K562 (cell line): ENCODE data around the gene KLKB1. TPM values are rescaled to one million over a fixed set of nuclear protein-coding genes. Genes with fewer than 3 reads are reported as not detected.

Experiments
- ATAC-seq: fragments of 200-7000 bp; cut with Tn5 transposase; 3 replicates; pipeline ENCODE4 v1.9.1; 2020; ENCODE audit warnings: moderate library complexity
- BruUV-seq: library from RNA; stranded (reverse); fragments of 400-500 nt; replicated peaks from 2 replicates; lab custom pipeline; 2021; lab: Mats Ljungman, UMichigan
- CTCF ChIA-PET: fragments of 300-600 bp; formaldehyde crosslinking; extraction: SDS; loops from one replicate; lab custom pipeline; 2021; ENCODE audit warnings: low intra/inter-chr PET ratio; lab: Yijun Ruan, JAX
- POLR2A ChIA-PET: fragments of 300-600, 350-650 bp; sonication (Branson Sonifier 250); formaldehyde crosslinking; extraction: SDS; loops from one replicate; lab custom pipeline; 2021; ENCODE audit warnings: antibody characterized with exemption, inconsistent platforms; lab: Yijun Ruan, JAX
- DNase-seq, 4 experiments: peaks; one replicate each; pipeline versions ENCODE4 v3.0.0 to v3.0.0-alpha.2; 2011 to 2018; ENCODE audit warnings: low spot score in 3 of 4, mixed read lengths in 3 of 4; ENCODE audit errors: extremely low read depth in 1 of 4
- FAIRE-seq: peaks from 2 replicates; lab custom pipeline; 2011; peaks lifted over from hg19 to GRCh38; lab: Jason Lieb, UNC
- H2AFZ ChIP-seq: 2 replicates; pipeline ENCODE4 v1.6.0; 2011; ENCODE audit warnings: low read depth, low read length, control low read depth, inconsistent platforms
- H3K27ac ChIP-seq: fragments of 200-600 bp; 3 replicates; pipeline ENCODE4 v1.8.0; 2011; ENCODE audit warnings: low read depth, mild to moderate bottlenecking, control low read depth, inconsistent platforms, low read length, moderate library complexity, mixed read lengths; ENCODE audit errors: extremely low read depth
- H3K27me3 ChIP-seq, 2 experiments: fragments of 300-600 bp in 1 of 2; 2 replicates in 1 of 2; 3 replicates in 1 of 2; pipeline versions ENCODE4 v1.6.0 to v1.8.0; 2011; ENCODE audit warnings: inconsistent platforms in 2 of 2, low read length in 2 of 2, mild to moderate bottlenecking in 1 of 2, mixed read lengths in 1 of 2, moderate library complexity in 1 of 2; ENCODE audit not compliant: control insufficient read depth in 2 of 2, insufficient read depth in 2 of 2
- H3K36me3 ChIP-seq: fragments of 300-600 bp; 3 replicates; pipeline ENCODE4 v1.8.0; 2011; ENCODE audit warnings: mild to moderate bottlenecking, low read length, inconsistent platforms; ENCODE audit not compliant: control insufficient read depth, insufficient read depth
- H3K4me1 ChIP-seq, 2 experiments: fragments of 200-600 bp in 1 of 2; replicated peaks in 1 of 2; 2 replicates in 1 of 2; 3 replicates in 1 of 2; pipeline versions ENCODE4 v1.5.1 to v1.8.0; 2011; ENCODE audit warnings: inconsistent platforms in 2 of 2, low read length in 2 of 2, mild to moderate bottlenecking in 1 of 2, mixed read lengths in 1 of 2, moderate library complexity in 1 of 2; ENCODE audit not compliant: control insufficient read depth in 2 of 2, insufficient read depth in 2 of 2
- H3K4me2 ChIP-seq: 2 replicates; pipeline ENCODE4 v1.6.1; 2011; ENCODE audit warnings: low read length, control low read depth, inconsistent platforms, mixed read lengths; ENCODE audit not compliant: insufficient read depth
- H3K4me3 ChIP-seq: fragments of 200-600 bp; sonication (generic), shearing (Covaris generic); 2 replicates; pipeline ENCODE4 v1.5.1; 2016; ENCODE audit warnings: control low read depth, inconsistent platforms
- H3K79me2 ChIP-seq: fragments of 200-600 bp; 3 replicates; pipeline ENCODE4 v1.8.0; 2011; ENCODE audit warnings: low read length, inconsistent platforms; ENCODE audit not compliant: control insufficient read depth, insufficient read depth
- H3K9ac ChIP-seq, 2 experiments: 2 replicates each; pipeline versions ENCODE4 v1.6.0 to v1.6.1; 2011; ENCODE audit warnings: low read depth in 2 of 2, low read length in 2 of 2, control low read depth in 1 of 2, inconsistent platforms in 1 of 2, mild to moderate bottlenecking in 1 of 2, mixed read lengths in 1 of 2; ENCODE audit not compliant: insufficient read depth in 1 of 2
- H3K9me1 ChIP-seq: one replicate; pipeline ENCODE4 v1.6.0; 2011; ENCODE audit warnings: inconsistent platforms, mild to moderate bottlenecking, low read length, moderate library complexity; ENCODE audit not compliant: control insufficient read depth, insufficient read depth
- H3K9me3 ChIP-seq: replicated peaks from 2 replicates; pipeline ENCODE4 v1.5.1; 2011; ENCODE audit warnings: low read depth, low read length, inconsistent platforms; ENCODE audit not compliant: control insufficient read depth, insufficient read depth
- H4K20me1 ChIP-seq: replicated peaks from 2 replicates; pipeline ENCODE4 v1.6.1; 2011; ENCODE audit warnings: low read length, inconsistent platforms, mixed read lengths; ENCODE audit not compliant: control insufficient read depth, insufficient read depth
- CBX5 ChIP-seq: IDR thresholded peaks from 2 replicates; pipeline ENCODE4 v1.6.1; 2014; ENCODE audit warnings: low read depth, borderline replicate concordance
- HNRNPUL1 ChIP-seq: fragments of 200-400 bp; formaldehyde crosslinking; IDR thresholded peaks from 2 replicates; pipeline ENCODE4 v1.6.1; 2017; ENCODE audit warnings: low read length
- RAD21 ChIP-seq, 2 experiments: fragments of 250-450 bp in 1 of 2; fragments of 450-650 bp in 1 of 2; sonication (Bioruptor Pico) in 1 of 2; formaldehyde crosslinking in 1 of 2; IDR thresholded peaks in 1 of 2; conservative IDR thresholded peaks in 1 of 2; 2 replicates each; pipeline versions ENCODE4 v1.4.0 to v1.8.0; 2020 to 2022; ENCODE audit warnings: mild to moderate bottlenecking in 2 of 2, moderate library complexity in 1 of 2
- RBM22 ChIP-seq: fragments of 200-400 bp; formaldehyde crosslinking; IDR thresholded peaks from 2 replicates; pipeline ENCODE4 v1.6.1; 2018; ENCODE audit warnings: low read length, low read depth; ENCODE audit not compliant: poor library complexity, severe bottlenecking
- WGBS: fragments of 100-300 bp; shearing (Covaris generic); methylation state at CpG from one replicate; pipeline ENCODE4 v1.1.6; 2016; ENCODE audit warnings: low coverage, mixed read lengths; ENCODE audit not compliant: insufficient coverage; ENCODE audit errors: missing lambda C conversion rate; 5-methylcytosine and 5-hydroxymethylcytosine counted together
- in situ Hi-C: fragments of 300-500 bp; cut with MboI; formaldehyde crosslinking; loops from 4 replicates; pipeline ENCODE4 v1.15.0; 2018; ENCODE audit warnings: inconsistent platforms, mixed read lengths
- intact Hi-C: fragments of 100-400 bp; cut with micrococcal nuclease; formaldehyde crosslinking; loops from 2 replicates; pipeline ENCODE4 v1.14.2; 2022
- polyA plus RNA-seq, 8 experiments: library from polyadenylated mRNA; depleted of rRNA in 4 of 8; stranded (reverse) in 5 of 8; unstranded in 3 of 8; fragments of >200 nt; fragmentation: Nextera tagmentation in 2 of 8; fragmentation: Illumina TruSeq in 1 of 8; extraction: Ambion mirVana in 2 of 8; extraction: Trizol in 1 of 8; gene quantifications; 2 replicates each; pipeline versions ENCODE4 v1.2.1 to v1.2.3, GENCODE V29; 2011 to 2014; ENCODE audit warnings: inconsistent platforms in 1 of 8, missing spikeins in 1 of 8
- total RNA-seq, 7 experiments: library from RNA; depleted of rRNA in 6 of 7; stranded (reverse); fragments of >200 nt in 6 of 7; fragmentation: Illumina TruSeq in 2 of 7; extraction: Trizol in 2 of 7; gene quantifications; 2 replicates each; pipeline versions ENCODE4 v1.2.1 to v1.2.3, GENCODE V29; 2011 to 2021; ENCODE audit warnings: low replicate concordance in 1 of 7
- TF ChIP-seq, protein P1 (sequence below): fragments of 450-650 bp; IDR thresholded peaks from 2 replicates; pipeline ENCODE4 v1.6.1; 2017; ENCODE audit warnings: antibody characterized with exemption
- TF ChIP-seq, protein P2 (sequence below): fragments of 250-450 bp; sonication (Bioruptor Pico); IDR thresholded peaks from 2 replicates; pipeline ENCODE4 v1.8.0; 2021; ENCODE audit warnings: mild to moderate bottlenecking, moderate library complexity

The KLKB1 gene
- total and polyA plus RNA-seq, 9 of the 15 experiments (the other 6 are each of a cell fraction or from before 2014, with no cell fraction given) = 0.27 TPM; not detected in 8

DNA sequence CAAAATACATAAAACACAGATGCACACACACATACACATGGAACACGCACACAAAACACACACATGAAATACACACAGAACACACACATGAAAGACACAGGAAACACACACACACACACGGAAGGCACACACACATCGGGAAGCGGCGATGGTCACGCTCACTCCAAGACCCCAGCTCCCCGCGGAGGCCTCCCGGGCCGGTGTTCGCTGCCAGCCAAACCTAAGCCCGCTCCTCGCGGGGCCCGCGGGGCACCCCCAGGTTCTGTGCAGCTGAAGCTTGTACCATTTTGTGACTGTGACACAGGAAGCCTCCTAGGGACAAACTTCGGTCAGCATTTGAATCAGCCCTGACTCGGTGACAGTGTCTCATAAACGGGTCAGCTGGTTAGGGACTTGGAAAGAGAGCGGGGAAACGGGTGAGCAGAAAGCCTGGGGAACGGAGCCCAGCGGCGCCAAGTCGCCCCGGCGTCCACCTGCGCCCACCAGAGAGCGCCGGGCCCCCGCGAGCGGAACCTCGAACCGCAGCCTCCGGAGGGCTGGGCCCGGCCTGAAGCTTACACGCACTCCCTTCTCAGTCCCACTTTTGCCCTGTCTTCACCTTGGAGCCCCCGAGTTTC is 70.8 kb downstream of the KLKB1 start:
- H3K9ac ChIP-seq = no peak overlapping the region
- ATAC-seq (peak; percentile 38; the same call in 2 of the 3 replicates), FAIRE-seq (no peak), DNase-seq (no peak)
- no peak overlapping the region for H3K4me3 ChIP-seq
- TF ChIP-seq RAD21 (CRISPR knock-in tag; conservative IDR thresholded peaks at IDR 0.05 in 1 of 2, IDR thresholded peaks at IDR 0.05 in 1 of 2) = 0 out of 4 replicates have a peak, but pooled peaks of 1 of the 2 experiments have one; percentile 5
- TF ChIP-seq HNRNPUL1 = no peak
- BruUV-seq = no TSS peak
- no peak overlapping the region for H2AFZ ChIP-seq
- H3K27ac ChIP-seq = no peak overlapping the region
- H3K4me1 ChIP-seq = peaks cover 0 to 10% of the 10 kb centered on the region in 2 experiments; a peak in 1 of 5 replicates
- ChIA-PET POLR2A (no interaction called here), CTCF (interaction anchor here (2.4 kb wide), 1 partner anchor 289 kb away, joined by 22 read pairs; no protein-coding TSS in a partner anchor)
- no peaks in the 10 kb centered on the region for H3K9me3 ChIP-seq
- in situ Hi-C loops = loop anchor here (10.0 kb wide), 1 partner anchor 297 kb away; no protein-coding TSS in a partner anchor
- no peaks in the 10 kb centered on the region for H3K9me1 ChIP-seq
- intact Hi-C loops = no loop called here
- H3K4me2 ChIP-seq = no peak overlapping the region
- H4K20me1 ChIP-seq = no peaks in the 10 kb centered on the region
- 8% methylated on average over 38 of the region's 39 CpGs for WGBS
- no peaks in the 10 kb centered on the region for H3K79me2 ChIP-seq
- H3K36me3 ChIP-seq = no peaks in the 10 kb centered on the region
- H3K27me3 ChIP-seq = peaks cover 18 to 40% of the 10 kb centered on the region in 2 experiments

DNA sequence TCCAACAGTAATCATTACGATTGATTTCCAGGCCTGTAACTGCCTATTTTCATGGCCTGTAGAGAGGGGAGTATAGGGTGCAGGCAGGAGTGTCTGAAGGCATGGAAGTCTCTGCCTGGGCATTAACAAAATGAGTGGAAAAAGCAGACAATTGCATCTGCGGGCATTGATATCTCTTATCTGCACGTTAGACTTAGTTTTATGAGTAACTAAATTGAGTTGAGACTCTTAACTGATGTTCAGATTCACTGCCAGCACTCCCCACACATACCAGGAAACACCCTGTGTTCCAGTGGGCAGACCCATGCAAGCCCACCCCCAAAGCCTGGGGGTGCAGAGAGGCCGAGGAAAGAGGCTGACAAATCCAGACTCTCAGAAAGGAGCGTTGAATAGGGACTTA is 72.0 kb downstream of the KLKB1 start:
- WGBS = 0% methylated on average over 5 of the region's 5 CpGs
- Histone ChIP-seq H3K4me2 (no peak overlapping the region), H3K9me3 (no peaks in the 10 kb centered on the region), H3K4me1 (peaks cover 0 to 10% of the 10 kb centered on the region in 2 experiments; a peak in 1 of 5 replicates), H3K9me1 (no peaks in the 10 kb centered on the region), H3K27ac (no peak overlapping the region), H3K79me2 (no peaks in the 10 kb centered on the region), H2AFZ (no peak overlapping the region), H4K20me1 (no peaks in the 10 kb centered on the region), H3K9ac (no peak overlapping the region), H3K4me3 (no peak overlapping the region), H3K27me3 (peaks cover 10 to 29% of the 10 kb centered on the region in 2 experiments), H3K36me3 (no peaks in the 10 kb centered on the region)
- ATAC-seq = no peak
- ChIA-PET POLR2A (interaction anchor here (1.2 kb wide), 1 partner anchor 42 kb away, joined by 4 read pairs; no protein-coding TSS in a partner anchor), CTCF (no interaction called here)
- intact Hi-C loops (no loop called here), in situ Hi-C loops (loop anchor here (10.0 kb wide), 1 partner anchor 296 kb away; no protein-coding TSS in a partner anchor)
- no peak for DNase-seq
- BruUV-seq = no TSS peak
- FAIRE-seq = no peak
- TF ChIP-seq, protein P1, sequence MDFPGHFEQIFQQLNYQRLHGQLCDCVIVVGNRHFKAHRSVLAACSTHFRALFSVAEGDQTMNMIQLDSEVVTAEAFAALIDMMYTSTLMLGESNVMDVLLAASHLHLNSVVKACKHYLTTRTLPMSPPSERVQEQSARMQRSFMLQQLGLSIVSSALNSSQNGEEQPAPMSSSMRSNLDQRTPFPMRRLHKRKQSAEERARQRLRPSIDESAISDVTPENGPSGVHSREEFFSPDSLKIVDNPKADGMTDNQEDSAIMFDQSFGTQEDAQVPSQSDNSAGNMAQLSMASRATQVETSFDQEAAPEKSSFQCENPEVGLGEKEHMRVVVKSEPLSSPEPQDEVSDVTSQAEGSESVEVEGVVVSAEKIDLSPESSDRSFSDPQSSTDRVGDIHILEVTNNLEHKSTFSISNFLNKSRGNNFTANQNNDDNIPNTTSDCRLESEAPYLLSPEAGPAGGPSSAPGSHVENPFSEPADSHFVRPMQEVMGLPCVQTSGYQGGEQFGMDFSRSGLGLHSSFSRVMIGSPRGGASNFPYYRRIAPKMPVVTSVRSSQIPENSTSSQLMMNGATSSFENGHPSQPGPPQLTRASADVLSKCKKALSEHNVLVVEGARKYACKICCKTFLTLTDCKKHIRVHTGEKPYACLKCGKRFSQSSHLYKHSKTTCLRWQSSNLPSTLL = no peak
- TF ChIP-seq RBM22 = no peak
- no peak for TF ChIP-seq CBX5
- TF ChIP-seq, protein P2, sequence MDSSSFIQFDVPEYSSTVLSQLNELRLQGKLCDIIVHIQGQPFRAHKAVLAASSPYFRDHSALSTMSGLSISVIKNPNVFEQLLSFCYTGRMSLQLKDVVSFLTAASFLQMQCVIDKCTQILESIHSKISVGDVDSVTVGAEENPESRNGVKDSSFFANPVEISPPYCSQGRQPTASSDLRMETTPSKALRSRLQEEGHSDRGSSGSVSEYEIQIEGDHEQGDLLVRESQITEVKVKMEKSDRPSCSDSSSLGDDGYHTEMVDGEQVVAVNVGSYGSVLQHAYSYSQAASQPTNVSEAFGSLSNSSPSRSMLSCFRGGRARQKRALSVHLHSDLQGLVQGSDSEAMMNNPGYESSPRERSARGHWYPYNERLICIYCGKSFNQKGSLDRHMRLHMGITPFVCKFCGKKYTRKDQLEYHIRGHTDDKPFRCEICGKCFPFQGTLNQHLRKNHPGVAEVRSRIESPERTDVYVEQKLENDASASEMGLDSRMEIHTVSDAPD (CRISPR knock-in tag) = no peak
